ENCODE data around the gene AMN.
"Not testable (repeated sequence)": the region's sequence is repeated elsewhere in the genome, so short reads cannot be mapped to it uniquely, and the experiment has no call there.

AMN gene

GRCh38 chr14:102922490-102923200 is at the start of gene AMN:
Gene AMN, plus strand, starts transcription at chr14:102922663. Its CDS starts 26 bp downstream, at chr14:102922689.
- TF ChIP-seq CTCF (IDR thresholded peaks at IDR 0.05; ENCODE audit: borderline replicate concordance, insufficient read depth, low read depth, low read length) = no peak
- H3K4me3 ChIP-seq (ENCODE audit: low read depth, low read length) = peak within 1 kb of the TSS; percentile 21

GRCh38 chr14:102873131-102873530 is 49.3 kb upstream of the AMN start:
- TF ChIP-seq CTCF (IDR thresholded peaks at IDR 0.05; ENCODE audit: borderline replicate concordance, insufficient read depth, low read depth, low read length) = no peak
- H3K4me3 ChIP-seq (ENCODE audit: low read depth, low read length) = no peak overlapping the region

- no peak overlapping the region for H3K4me3 ChIP-seq (ENCODE audit: low read depth, low read length)
- no peak for TF ChIP-seq CTCF (IDR thresholded peaks at IDR 0.05; ENCODE audit: borderline replicate concordance, insufficient read depth, low read depth, low read length)
Measured at GRCh38 chr14:102873546-102874061, 48.9 kb upstream of the AMN start.

GRCh38 chr14:102875652-102876051 is 46.8 kb upstream of the AMN start:
- no peak overlapping the region for H3K4me3 ChIP-seq (ENCODE audit: low read depth, low read length)
- TF ChIP-seq CTCF (IDR thresholded peaks at IDR 0.05; ENCODE audit: borderline replicate concordance, insufficient read depth, low read depth, low read length) = no peak

GRCh38 chr14:102877511-102877910 is 45.0 kb upstream of the AMN start:
- H3K4me3 ChIP-seq (ENCODE audit: low read depth, low read length) = not testable (repeated sequence)

- 0 out of 2 replicates have a peak, but pooled peaks have one; percentile 19 for TF ChIP-seq CTCF (IDR thresholded peaks at IDR 0.05; ENCODE audit: borderline replicate concordance, insufficient read depth, low read depth, low read length)
- H3K4me3 ChIP-seq (ENCODE audit: low read depth, low read length) = no peak overlapping the region
Measured at GRCh38 chr14:102878174-102878969, 44.1 kb upstream of the AMN start.

GRCh38 chr14:102878970-102879460 is 43.4 kb upstream of the AMN start:
- no peak overlapping the region for H3K4me3 ChIP-seq (ENCODE audit: low read depth, low read length)
- no peak for TF ChIP-seq CTCF (IDR thresholded peaks at IDR 0.05; ENCODE audit: borderline replicate concordance, insufficient read depth, low read depth, low read length)

Data from GM12875 (cell line).